Measurements from ENCODE around the gene PRELID3B.

Gene PRELID3B

GRCh38 chr20:59001068-59001448 lies 41.5 kb downstream of the PRELID3B start:
- DNase-seq (ENCODE audit: insufficient read length, low spot score) (no peak), FAIRE-seq (no peak)

DNA sequence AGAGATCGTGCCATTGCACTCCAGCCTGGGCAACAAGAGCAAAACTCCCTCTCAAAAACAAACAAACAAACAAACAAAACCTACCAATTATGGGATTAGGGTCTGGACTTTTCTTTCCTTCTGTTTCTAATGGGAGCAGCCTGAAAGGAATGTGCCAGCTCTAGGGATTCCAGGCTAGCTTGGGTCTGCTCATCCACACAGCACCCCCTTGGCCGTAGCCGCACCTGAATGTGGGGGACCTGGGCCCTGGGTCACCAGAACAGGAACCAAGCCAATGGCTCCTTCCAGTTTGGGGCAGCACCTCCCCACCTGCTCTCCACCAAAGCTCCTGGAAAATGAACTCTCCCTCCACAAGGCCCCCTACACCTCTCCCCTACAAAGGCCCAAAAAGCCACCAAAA lies 42.3 kb downstream of the PRELID3B start:
- DNase-seq (ENCODE audit: insufficient read length, low spot score) = no peak
- TF ChIP-seq, protein P1, sequence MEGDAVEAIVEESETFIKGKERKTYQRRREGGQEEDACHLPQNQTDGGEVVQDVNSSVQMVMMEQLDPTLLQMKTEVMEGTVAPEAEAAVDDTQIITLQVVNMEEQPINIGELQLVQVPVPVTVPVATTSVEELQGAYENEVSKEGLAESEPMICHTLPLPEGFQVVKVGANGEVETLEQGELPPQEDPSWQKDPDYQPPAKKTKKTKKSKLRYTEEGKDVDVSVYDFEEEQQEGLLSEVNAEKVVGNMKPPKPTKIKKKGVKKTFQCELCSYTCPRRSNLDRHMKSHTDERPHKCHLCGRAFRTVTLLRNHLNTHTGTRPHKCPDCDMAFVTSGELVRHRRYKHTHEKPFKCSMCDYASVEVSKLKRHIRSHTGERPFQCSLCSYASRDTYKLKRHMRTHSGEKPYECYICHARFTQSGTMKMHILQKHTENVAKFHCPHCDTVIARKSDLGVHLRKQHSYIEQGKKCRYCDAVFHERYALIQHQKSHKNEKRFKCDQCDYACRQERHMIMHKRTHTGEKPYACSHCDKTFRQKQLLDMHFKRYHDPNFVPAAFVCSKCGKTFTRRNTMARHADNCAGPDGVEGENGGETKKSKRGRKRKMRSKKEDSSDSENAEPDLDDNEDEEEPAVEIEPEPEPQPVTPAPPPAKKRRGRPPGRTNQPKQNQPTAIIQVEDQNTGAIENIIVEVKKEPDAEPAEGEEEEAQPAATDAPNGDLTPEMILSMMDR (IDR thresholded peaks at IDR 0.05; ENCODE audit: insufficient read depth, missing control alignments) = no peak
- FAIRE-seq = no peak

More at GRCh38 chr20:59001068-59001448, 41.5 kb downstream of the PRELID3B start:
- TF ChIP-seq, protein P1 (IDR thresholded peaks at IDR 0.05; ENCODE audit: insufficient read depth, missing control alignments) = no peak

DNA sequence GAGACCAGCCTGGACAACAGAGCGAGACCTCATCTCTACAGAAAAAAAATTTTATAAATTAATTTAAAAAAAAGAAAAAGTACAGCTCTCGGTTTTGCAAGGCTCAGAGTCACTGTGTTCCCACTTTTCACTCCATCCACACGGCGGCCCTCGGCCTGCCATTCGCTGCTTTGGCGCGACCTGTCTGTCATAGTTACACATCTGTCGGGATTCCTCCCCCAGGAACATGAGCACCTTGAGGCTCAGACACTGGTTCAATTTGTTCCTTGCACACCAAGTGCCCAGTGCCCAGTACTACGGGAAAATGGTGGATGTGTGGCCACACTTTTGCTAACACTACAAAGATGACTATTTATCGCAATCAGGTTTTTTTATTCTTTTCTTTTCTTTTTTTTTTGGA lies 43.9 kb downstream of the PRELID3B start:
- FAIRE-seq (no peak), DNase-seq (ENCODE audit: insufficient read length, low spot score) (no peak)
- TF ChIP-seq, protein P1 (IDR thresholded peaks at IDR 0.05; ENCODE audit: insufficient read depth, missing control alignments) = no peak

DNA sequence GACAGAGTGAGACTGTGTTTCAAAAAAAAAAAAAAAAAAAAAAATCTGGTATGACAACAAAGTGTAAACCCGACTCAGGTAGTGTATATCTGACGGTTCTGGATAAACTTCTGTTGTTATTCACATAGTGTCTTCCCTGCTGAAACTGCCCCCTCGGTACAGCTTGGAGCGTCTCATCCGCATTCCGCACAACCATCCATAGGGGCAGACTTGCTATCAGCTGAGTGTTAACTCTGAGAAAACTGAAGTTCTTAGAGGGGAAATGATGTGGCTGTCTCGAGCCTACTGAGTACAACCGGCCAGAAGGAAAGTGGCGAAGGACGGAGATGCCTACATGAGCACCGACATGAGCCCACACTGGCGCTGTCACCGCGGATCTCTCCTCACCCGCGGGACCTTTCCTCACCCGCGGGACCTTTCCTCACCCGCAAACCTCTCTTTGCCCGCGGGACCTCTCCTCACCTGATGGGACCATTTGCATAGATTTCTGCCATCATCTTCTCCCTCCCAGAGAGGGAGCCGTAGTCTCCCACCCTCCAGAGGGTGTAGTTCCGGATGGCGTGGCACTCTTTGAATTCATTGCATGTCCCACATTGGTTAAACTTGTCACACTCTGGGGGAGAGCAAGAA lies 45.3 kb downstream of the PRELID3B start:
- no peak for DNase-seq (ENCODE audit: insufficient read length, low spot score)
- no peak for FAIRE-seq
- TF ChIP-seq, protein P1 (IDR thresholded peaks at IDR 0.05; ENCODE audit: insufficient read depth, missing control alignments) = no peak

DNA sequence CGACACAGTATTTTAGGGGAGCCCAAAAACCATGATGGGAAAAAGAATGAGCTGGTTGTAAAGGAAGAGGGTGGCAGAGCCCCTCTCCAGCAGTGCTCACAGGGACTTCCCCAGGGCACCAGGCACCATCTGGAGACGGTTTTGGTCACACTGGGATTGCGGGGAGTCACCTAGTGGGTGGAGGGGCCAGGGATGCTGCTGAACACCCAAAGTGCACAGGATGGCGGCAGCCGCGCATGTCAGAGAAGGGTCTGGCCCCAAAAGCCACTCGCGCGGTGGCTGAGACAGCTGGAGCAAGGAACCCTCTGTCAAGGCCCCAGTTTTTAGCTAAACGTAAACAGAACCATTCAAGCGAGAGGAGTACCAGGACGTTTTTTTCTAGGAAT lies 46.4 kb downstream of the PRELID3B start:
- DNase-seq (ENCODE audit: insufficient read length, low spot score) = no peak
- TF ChIP-seq, protein P1 (IDR thresholded peaks at IDR 0.05; ENCODE audit: insufficient read depth, missing control alignments) = no peak
- FAIRE-seq = no peak

GRCh38 chr20:58995461-58996225 lies 46.9 kb downstream of the PRELID3B start:
- DNase-seq (ENCODE audit: insufficient read length, low spot score) (no peak), FAIRE-seq (no peak)
- TF ChIP-seq, protein P1 (IDR thresholded peaks at IDR 0.05; ENCODE audit: insufficient read depth, missing control alignments) = no peak

Data from D721Med (cell line).